GM21723 (cell line): ENCODE results near the gene CSRP3.

Source experiments
- ATAC-seq: cut with Tn5 transposase; IDR thresholded peaks from one replicate; pipeline ENCODE4 v1.9.1; 2021; ENCODE audit warnings: mild to moderate bottlenecking, moderate library complexity; ENCODE audit not compliant: unreplicated experiment

Gene CSRP3

DNA sequence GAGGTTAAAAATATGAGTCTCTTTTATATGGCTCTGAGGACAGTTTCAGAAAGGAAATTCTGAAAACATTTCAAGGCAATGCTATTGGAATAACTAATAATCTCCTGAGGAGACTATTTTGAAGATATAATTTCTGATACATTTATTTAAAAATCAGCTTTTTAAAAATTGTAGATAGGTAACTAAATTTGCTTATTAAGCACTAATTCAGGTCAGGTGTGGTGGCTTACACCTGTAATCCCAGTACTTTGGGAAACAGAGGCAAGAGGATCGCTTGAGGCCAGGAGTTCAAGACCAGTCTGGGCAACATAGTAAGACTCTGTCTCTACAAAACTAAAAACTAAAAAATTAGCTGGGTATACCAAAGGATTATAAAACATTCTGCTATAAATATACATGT, 67.8 kb downstream of the CSRP3 start:
- ATAC-seq, result no peak
